Measurements from ENCODE around the gene HINFP.
"Not testable (repeated sequence)": the region's sequence is repeated elsewhere in the genome, so short reads cannot be mapped to it uniquely, and the experiment has no call there.

The HINFP gene

GRCh38 chr11:119160151-119160550, 38.8 kb downstream of the HINFP start:
- no peak for DNase-seq

- DNase-seq = no peak
Measured at GRCh38 chr11:119161871-119162270, 40.5 kb downstream of the HINFP start.

GRCh38 chr11:119166368-119167076, 45.1 kb downstream of the HINFP start:
- no peak for DNase-seq

GRCh38 chr11:119167077-119167458, 45.7 kb downstream of the HINFP start:
- not testable (repeated sequence) for DNase-seq

- no peak for DNase-seq
Measured at GRCh38 chr11:119167933-119168332, 46.6 kb downstream of the HINFP start.

- peak; percentile 82 for DNase-seq
Measured at GRCh38 chr11:119168471-119169281, 47.3 kb downstream of the HINFP start, which contains the start of gene NLRX1. TSS of gene NLRX1 (plus strand) at chr11:119168725. CDS start at chr11:119171404, 2,679 bp downstream.

- DNase-seq = peak; percentile 34
Measured at GRCh38 chr11:119169282-119169719, 47.9 kb downstream of the HINFP start.

- peak; percentile 12 for DNase-seq
Measured at GRCh38 chr11:119172513-119172912, 51.1 kb downstream of the HINFP start.

GRCh38 chr11:119173453-119173852, 52.1 kb downstream of the HINFP start:
- DNase-seq = no peak

GRCh38 chr11:119175493-119176077, 54.2 kb downstream of the HINFP start:
- no peak for DNase-seq

- DNase-seq = peak; percentile 28
Measured at GRCh38 chr11:119178166-119178680, 56.8 kb downstream of the HINFP start.

- no peak for DNase-seq
Measured at GRCh38 chr11:119179342-119179741, 58.0 kb downstream of the HINFP start.

GRCh38 chr11:119179983-119180382, 58.6 kb downstream of the HINFP start:
- no peak for DNase-seq

GRCh38 chr11:119180729-119181676, 59.6 kb downstream of the HINFP start:
- DNase-seq = no peak

GRCh38 chr11:119181677-119182412, 60.5 kb downstream of the HINFP start:
- no peak for DNase-seq

GRCh38 chr11:119184399-119184798, 63.0 kb downstream of the HINFP start:
- not testable (repeated sequence) for DNase-seq
